ENCODE measurements around the gene LBR.

LBR gene

DNA sequence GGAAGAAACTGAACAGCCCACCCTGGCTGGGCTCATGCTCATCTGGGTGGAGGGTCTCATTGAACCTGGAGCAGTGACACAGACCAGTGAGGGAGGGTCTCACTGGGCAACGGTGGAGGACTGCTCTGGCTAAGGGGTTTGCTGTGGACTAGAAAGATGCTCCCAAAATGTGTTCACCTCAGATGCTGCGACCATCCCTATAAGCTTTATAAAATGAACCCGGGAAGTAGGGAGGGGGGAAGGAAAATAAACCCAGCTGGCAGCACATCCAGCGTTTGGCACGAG lies 34.5 kb upstream of the LBR start:
- Histone ChIP-seq H3K9me3 (ENCODE audit: control insufficient read depth, low read length) (no peaks in the 10 kb centered on the region), H3K27ac (ENCODE audit: low read depth, low read length, severe bottlenecking) (no peak overlapping the region), H3K4me1 (ENCODE audit: control insufficient read depth, insufficient read depth, low read length, poor library complexity, severe bottlenecking) (peaks cover 34% of the 10 kb centered on the region), H3K4me3 (ENCODE audit: extremely low read depth, insufficient read depth, low read length, poor library complexity, severe bottlenecking) (no peak overlapping the region), H3K36me3 (ENCODE audit: control insufficient read depth, insufficient read depth, low read length) (no peaks in the 10 kb centered on the region)
- 94 to 95% methylated on average over 4 to 5 of the region's 5 CpGs for WGBS, 2 experiments (ENCODE audit: insufficient coverage in 2 of 2)

DNA sequence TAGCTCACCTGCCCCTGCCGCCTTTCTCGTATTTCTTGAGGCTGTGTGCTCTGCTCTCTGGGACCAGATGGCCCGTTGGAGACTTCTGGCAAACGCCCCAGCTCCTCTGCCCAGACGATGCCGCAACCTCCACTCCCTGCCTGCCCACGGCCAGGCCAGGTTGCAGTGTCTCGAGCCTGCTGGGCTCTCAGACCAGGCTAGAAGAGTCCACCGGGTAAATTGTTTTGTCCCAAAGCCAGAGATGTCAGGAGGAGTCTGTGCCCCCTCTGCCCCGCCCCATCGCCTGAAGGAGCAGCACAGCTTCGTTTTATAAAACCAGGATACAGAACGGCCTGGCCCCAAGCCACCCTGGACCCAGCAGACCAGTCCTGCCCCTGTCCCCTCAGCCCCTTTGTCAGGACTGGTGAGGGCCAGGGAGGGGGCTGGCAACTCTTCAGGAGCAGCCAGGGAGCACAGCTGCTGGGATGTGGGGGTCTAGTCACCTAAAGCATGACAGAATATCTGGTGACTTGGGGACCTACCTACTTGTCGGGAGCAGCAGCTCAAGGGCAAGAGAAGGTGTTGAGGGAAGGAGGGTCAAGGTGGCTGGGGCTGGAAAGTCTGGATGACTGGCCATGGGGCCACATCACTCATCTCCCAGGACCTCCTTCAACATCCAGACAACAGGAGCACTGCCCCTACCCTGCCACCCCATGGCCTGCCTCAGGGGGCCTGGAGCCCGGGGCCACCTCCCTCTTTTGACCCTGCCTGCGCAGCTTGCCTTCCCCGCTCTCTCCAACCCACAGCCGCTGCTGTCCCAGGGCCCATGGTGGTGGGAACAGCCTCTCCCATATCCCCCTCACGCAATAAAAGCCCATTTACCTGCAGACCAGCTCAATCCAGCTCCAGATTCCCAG lies 33.9 kb upstream of the LBR start:
- Histone ChIP-seq H3K36me3 (ENCODE audit: control insufficient read depth, insufficient read depth, low read length) (no peaks in the 10 kb centered on the region), H3K4me3 (ENCODE audit: extremely low read depth, insufficient read depth, low read length, poor library complexity, severe bottlenecking) (no peak overlapping the region), H3K9me3 (ENCODE audit: control insufficient read depth, low read length) (peaks cover 3% of the 10 kb centered on the region), H3K27ac (ENCODE audit: low read depth, low read length, severe bottlenecking) (no peak overlapping the region), H3K4me1 (ENCODE audit: control insufficient read depth, insufficient read depth, low read length, poor library complexity, severe bottlenecking) (peaks cover 32% of the 10 kb centered on the region)
- 91 to 93% methylated on average over 12 to 14 of the region's 19 CpGs for WGBS, 2 experiments (ENCODE audit: insufficient coverage in 2 of 2)

DNA sequence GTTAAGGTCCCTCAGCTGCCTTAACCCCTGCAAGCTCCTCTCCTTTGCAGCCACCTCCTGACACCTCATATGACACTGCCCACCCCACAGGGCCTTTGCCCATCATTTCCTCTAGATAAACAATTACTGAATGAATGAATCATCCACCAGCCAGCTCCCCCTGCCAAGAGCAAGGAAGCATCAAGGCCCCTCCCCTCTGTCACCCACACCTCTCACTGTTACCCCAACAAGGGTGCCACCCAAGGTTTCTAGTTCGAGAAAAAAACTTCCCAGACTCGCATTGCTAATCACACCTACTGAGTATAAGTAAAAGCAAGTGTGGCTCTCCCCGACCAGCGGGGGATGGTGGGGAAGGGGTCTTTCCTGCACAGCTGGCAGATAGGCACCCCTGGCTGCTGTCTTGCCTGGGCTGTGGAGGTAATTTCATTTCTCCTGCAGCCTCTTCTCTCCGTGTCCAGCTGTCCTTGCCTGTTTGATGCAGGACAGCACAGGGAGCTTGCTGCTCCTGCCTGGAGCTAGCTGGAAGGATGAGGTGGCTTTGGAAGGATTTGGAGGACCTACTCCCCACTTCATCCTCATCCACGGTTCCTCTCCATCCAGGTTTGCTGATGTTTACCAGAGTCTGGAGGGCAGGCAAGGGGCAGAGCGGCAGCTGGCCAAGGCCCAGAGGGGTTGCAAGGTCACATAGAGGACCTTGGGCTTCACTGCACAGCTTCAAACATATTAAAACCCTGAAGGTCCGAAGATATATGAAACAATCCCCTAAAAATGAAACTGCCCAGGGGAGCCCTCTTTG lies 33.1 kb upstream of the LBR start:
- WGBS, 2 experiments (ENCODE audit: insufficient coverage in 2 of 2): 84 to 88% methylated on average over 3 to 5 of the region's 8 CpGs
- Histone ChIP-seq H3K4me3 (ENCODE audit: extremely low read depth, insufficient read depth, low read length, poor library complexity, severe bottlenecking) (no peak overlapping the region), H3K4me1 (ENCODE audit: control insufficient read depth, insufficient read depth, low read length, poor library complexity, severe bottlenecking) (peaks cover 32% of the 10 kb centered on the region), H3K36me3 (ENCODE audit: control insufficient read depth, insufficient read depth, low read length) (no peaks in the 10 kb centered on the region), H3K9me3 (ENCODE audit: control insufficient read depth, low read length) (peaks cover 3% of the 10 kb centered on the region), H3K27ac (ENCODE audit: low read depth, low read length, severe bottlenecking) (no peak overlapping the region)

DNA sequence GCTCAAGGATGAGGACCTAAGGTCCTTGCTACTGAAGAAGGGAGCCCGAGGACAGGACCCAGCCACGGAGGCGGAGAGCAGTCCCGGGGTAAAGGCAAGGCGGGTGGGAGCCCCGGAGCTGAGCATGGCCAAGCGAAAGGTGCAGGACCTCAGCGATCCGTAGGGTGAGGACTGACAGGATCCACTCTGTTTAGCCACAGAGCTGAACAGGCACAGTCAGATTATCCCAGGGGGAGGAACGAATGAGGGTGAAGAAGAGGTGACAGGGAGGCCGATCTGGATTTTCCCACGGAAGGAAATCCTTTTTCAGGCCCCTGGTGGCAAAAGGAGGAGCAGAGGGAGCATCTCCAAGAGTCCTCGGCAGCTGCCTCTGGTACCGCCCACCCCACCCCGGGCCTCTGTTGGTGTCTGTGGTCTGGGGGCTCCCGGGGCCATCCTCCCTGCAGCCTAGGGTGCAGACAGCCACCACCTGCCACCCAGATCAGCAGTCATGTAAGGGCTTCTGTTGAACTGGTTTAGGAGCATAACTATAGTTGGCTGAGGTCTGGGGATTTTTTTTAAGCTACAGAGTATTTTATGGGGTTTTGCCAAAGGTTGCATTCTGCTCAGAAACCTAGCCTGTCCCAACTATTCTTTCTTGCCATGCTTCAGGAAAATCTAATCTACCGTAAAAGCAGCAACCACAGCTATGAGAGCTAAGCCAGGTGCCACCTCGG lies 32.3 kb upstream of the LBR start:
- 79 to 83% methylated on average over 13 to 17 of the region's 18 CpGs for WGBS, 2 experiments (ENCODE audit: insufficient coverage in 2 of 2)

DNA sequence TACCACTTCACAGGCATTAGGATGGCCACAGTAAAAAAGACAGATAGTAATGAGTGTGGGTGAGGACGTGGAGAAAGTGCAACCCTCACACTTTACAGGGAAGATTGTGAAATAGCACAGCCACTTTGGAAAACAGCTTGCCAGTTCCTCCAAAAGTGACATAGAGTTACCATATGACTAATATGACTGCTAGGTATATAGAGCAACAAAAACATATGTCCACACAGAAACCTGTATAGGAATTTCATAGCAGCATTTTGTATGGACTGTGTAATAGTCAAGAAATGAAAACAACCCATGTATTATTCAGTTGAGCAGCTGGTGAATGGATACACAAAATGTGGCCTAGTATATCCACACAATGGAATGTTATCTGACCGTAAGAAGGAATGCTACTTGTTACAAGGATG lies 30.4 kb upstream of the LBR start:
- H3K27ac ChIP-seq (ENCODE audit: low read depth, low read length, severe bottlenecking): no peak overlapping the region
- no peak overlapping the region for H3K4me3 ChIP-seq (ENCODE audit: extremely low read depth, insufficient read depth, low read length, poor library complexity, severe bottlenecking)
- H3K4me1 ChIP-seq (ENCODE audit: control insufficient read depth, insufficient read depth, low read length, poor library complexity, severe bottlenecking): peaks cover 23% of the 10 kb centered on the region
- peaks cover 3% of the 10 kb centered on the region for H3K9me3 ChIP-seq (ENCODE audit: control insufficient read depth, low read length)
- H3K36me3 ChIP-seq (ENCODE audit: control insufficient read depth, insufficient read depth, low read length): no peaks in the 10 kb centered on the region
- WGBS, 2 experiments (ENCODE audit: insufficient coverage in 2 of 2): 100% methylated on average over 1 of the region's 2 CpGs

More for the DNA sequence above, 32.3 kb upstream of the LBR start:
- peaks cover 3% of the 10 kb centered on the region for H3K9me3 ChIP-seq (ENCODE audit: control insufficient read depth, low read length)
- no peak overlapping the region for H3K4me3 ChIP-seq (ENCODE audit: extremely low read depth, insufficient read depth, low read length, poor library complexity, severe bottlenecking)
- no peak overlapping the region for H3K27ac ChIP-seq (ENCODE audit: low read depth, low read length, severe bottlenecking)
- H3K4me1 ChIP-seq (ENCODE audit: control insufficient read depth, insufficient read depth, low read length, poor library complexity, severe bottlenecking): peaks cover 27% of the 10 kb centered on the region
- no peaks in the 10 kb centered on the region for H3K36me3 ChIP-seq (ENCODE audit: control insufficient read depth, insufficient read depth, low read length)

DNA sequence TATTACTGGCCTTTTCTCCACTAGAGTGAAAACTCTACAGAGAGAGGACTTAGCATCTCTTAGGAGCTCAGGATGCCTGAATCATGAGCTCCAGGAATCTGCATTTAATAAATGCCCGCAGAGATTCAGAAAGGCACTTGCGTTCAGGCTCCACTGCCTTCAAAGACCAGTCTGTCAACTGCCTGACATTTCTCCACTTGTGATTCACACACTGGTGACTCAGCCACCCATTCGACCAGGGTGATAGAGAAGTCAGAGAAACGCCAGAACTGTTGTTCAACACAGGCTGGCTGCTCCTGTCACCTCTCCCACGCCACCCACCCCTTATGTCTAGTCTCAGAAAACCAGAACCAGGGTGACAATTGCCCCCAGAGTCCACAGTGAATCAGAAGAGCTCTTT lies 26.9 kb upstream of the LBR start:
- Histone ChIP-seq H3K9me3 (ENCODE audit: control insufficient read depth, low read length) (peaks cover 3% of the 10 kb centered on the region), H3K4me3 (ENCODE audit: extremely low read depth, insufficient read depth, low read length, poor library complexity, severe bottlenecking) (no peak overlapping the region), H3K27ac (ENCODE audit: low read depth, low read length, severe bottlenecking) (peak overlapping the region; percentile 50), H3K36me3 (ENCODE audit: control insufficient read depth, insufficient read depth, low read length) (no peaks in the 10 kb centered on the region), H3K4me1 (ENCODE audit: control insufficient read depth, insufficient read depth, low read length, poor library complexity, severe bottlenecking) (peaks cover 11% of the 10 kb centered on the region)
- 46 to 47% methylated on average over 2 to 5 of the region's 5 CpGs for WGBS, 2 experiments (ENCODE audit: insufficient coverage in 2 of 2)

DNA sequence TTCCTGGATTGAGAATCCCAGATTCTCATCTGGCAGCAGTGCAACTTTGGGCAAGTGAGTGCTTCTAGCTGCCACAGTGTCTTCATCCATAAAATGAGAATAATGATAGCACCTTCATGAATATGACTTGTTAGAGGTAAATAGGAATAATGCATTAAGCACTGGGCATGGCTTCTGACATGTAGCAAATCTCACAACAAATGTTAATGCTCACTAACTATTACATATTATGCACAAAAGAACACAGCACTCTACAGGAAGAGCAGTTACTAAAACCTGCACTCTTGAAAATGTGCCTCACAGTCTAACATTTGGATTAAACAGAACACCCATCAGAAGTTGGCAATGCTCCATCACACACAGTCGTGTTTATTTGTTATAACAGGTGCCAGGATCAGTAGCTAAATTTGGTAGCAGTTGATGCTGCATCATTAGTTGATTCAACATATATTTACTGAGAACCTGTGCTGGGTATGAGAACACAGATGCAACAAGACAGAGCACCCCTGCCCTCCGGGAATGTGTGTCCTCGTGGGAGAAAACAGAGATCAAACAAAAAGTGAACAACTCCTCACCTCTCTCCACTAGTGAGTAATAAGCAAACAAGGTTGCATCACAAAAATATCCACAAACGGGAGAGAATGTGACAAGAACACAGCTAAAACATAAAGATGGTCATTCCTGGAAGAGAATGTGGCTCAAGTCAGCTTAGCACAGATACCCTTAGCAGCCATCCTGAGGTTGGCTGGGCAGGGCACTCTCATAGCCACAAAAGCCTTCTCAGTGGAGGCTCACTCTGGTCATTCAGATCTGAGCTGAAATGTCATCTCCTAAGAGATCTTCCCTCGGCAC lies 26.2 kb upstream of the LBR start:
- H3K4me1 ChIP-seq (ENCODE audit: control insufficient read depth, insufficient read depth, low read length, poor library complexity, severe bottlenecking): peaks cover 7% of the 10 kb centered on the region
- WGBS, 2 experiments (ENCODE audit: insufficient coverage in 2 of 2): 84 to 100% methylated on average over 3 to 4 of the region's 5 CpGs
- peaks cover 3% of the 10 kb centered on the region for H3K9me3 ChIP-seq (ENCODE audit: control insufficient read depth, low read length)
- no peak overlapping the region for H3K4me3 ChIP-seq (ENCODE audit: extremely low read depth, insufficient read depth, low read length, poor library complexity, severe bottlenecking)
- no peaks in the 10 kb centered on the region for H3K36me3 ChIP-seq (ENCODE audit: control insufficient read depth, insufficient read depth, low read length)
- no peak overlapping the region for H3K27ac ChIP-seq (ENCODE audit: low read depth, low read length, severe bottlenecking)

DNA sequence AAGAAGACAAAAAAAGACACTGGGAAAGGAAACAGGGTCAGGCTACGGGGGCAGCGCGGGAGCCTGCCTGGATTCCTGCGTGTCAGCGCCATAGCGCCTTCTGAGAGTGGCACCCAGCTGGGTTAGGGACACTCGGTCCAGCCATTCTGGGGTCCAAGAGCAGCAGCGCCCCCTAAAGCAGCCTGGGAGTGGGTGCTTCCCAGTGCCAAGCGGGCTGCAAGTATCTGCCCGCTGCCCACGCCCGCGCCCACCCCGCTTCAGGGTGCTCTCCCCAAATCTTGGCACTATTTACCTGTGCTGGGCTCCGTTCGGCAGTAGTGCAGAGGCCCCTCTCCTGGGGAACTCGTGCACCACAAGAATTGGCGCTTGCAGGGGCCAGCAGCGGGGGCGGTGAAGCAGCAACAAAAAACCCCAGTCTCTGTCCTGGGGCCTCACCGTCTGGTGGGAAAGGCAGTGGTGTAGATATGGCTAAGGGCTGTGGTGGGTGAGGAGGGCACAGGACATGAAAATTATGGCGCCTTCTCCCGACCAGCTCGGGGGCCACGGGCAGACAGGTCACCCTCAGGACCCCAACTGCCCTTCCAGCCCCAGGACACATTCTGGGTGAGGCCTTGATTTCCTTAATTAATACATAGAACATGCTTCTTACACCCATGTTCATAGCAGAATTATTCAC lies 24.1 kb upstream of the LBR start:
- Histone ChIP-seq H3K27ac (ENCODE audit: low read depth, low read length, severe bottlenecking) (no peak overlapping the region), H3K4me3 (ENCODE audit: extremely low read depth, insufficient read depth, low read length, poor library complexity, severe bottlenecking) (no peak overlapping the region), H3K36me3 (ENCODE audit: control insufficient read depth, insufficient read depth, low read length) (no peaks in the 10 kb centered on the region), H3K9me3 (ENCODE audit: control insufficient read depth, low read length) (peaks cover 2% of the 10 kb centered on the region), H3K4me1 (ENCODE audit: control insufficient read depth, insufficient read depth, low read length, poor library complexity, severe bottlenecking) (peaks cover 7% of the 10 kb centered on the region)
- WGBS, 2 experiments (ENCODE audit: insufficient coverage in 2 of 2): 87 to 92% methylated on average over 18 to 21 of the region's 25 CpGs

DNA sequence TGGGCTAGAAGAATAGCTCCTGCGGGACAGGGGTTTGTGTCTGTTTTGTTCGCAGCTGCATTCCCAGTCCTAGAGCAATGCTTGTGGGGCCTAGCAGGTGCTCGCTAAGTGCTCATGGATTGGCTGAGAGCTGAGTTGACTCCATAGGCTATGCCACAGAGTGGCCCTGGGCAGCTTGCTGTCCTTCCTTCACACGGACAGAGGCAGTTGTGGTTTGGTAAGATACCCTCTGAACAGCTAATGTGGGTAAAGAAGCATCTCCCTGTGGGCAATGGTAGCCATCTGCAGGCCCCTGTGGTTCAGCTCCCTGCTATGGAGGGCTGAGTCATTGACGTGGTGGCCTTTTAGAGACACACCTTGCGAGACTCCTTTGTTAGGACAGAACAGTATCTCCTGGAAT lies 23.5 kb upstream of the LBR start:
- WGBS, 2 experiments (ENCODE audit: insufficient coverage in 2 of 2): 94 to 100% methylated on average over 3 to 5 of the region's 6 CpGs
- Histone ChIP-seq H3K36me3 (ENCODE audit: control insufficient read depth, insufficient read depth, low read length) (no peaks in the 10 kb centered on the region), H3K4me3 (ENCODE audit: extremely low read depth, insufficient read depth, low read length, poor library complexity, severe bottlenecking) (no peak overlapping the region), H3K4me1 (ENCODE audit: control insufficient read depth, insufficient read depth, low read length, poor library complexity, severe bottlenecking) (peaks cover 7% of the 10 kb centered on the region), H3K9me3 (ENCODE audit: control insufficient read depth, low read length) (no peaks in the 10 kb centered on the region), H3K27ac (ENCODE audit: low read depth, low read length, severe bottlenecking) (no peak overlapping the region)

All from mesodermal cell (in vitro differentiated cells).